PC-9 (cell line): ENCODE results near the gene C19orf38. TPM values are rescaled to one million over a fixed set of nuclear protein-coding genes. Genes with fewer than 3 reads are reported as not detected.
A peak's percentile ranks its signal among the peaks of the same experiment; 100 is the strongest.

Experiments
- BruUV-seq: library from RNA; stranded (reverse); fragments of 400-500 nt; replicated peaks from 2 replicates; lab custom pipeline; 2021; lab: Mats Ljungman, UMichigan
- CTCF ChIA-PET: fragments of 300-600 bp; sonication (Branson Sonifier 250); formaldehyde crosslinking; loops from one replicate; lab custom pipeline; 2022; ENCODE audit warnings: antibody characterized with exemption; lab: Charles Lee
- POLR2A ChIA-PET: fragments of 300-600 bp; sonication (Branson Sonifier 250); formaldehyde crosslinking; loops from one replicate; lab custom pipeline; 2022; ENCODE audit warnings: antibody characterized with exemption; ENCODE audit not compliant: unreplicated experiment; lab: Charles Lee
- DNase-seq, 2 experiments: peaks; one replicate each; pipeline versions ENCODE4 v3.0.0 to v3.0.0-alpha.2; 2015 to 2022; ENCODE audit warnings: mixed read lengths in 1 of 2
- H2AFZ ChIP-seq: fragments of 200-600 bp; sonication (generic); 2 replicates; pipeline ENCODE4 v1.8.1; 2017; ENCODE audit warnings: antibody characterized with exemption
- H3F3A ChIP-seq: fragments of 200-600 bp; sonication (generic); 2 replicates; pipeline ENCODE4 v1.8.1; 2017; ENCODE audit warnings: antibody characterized with exemption, mild to moderate bottlenecking, low read depth; ENCODE audit not compliant: insufficient read depth
- H3K27ac ChIP-seq: fragments of 200-600 bp; sonication (generic); 2 replicates; pipeline ENCODE4 v1.6.1; 2016; ENCODE audit warnings: mixed run types
- H3K27me3 ChIP-seq: fragments of 200-600 bp; sonication (generic); 2 replicates; pipeline ENCODE4 v1.6.1; 2016; ENCODE audit warnings: low read depth, mixed run types; ENCODE audit not compliant: insufficient read depth
- H3K36me3 ChIP-seq: fragments of 200-600 bp; sonication (generic); 2 replicates; pipeline ENCODE4 v1.6.1; 2016; ENCODE audit warnings: low read depth, mixed run types
- H3K4me1 ChIP-seq: fragments of 200-600 bp; sonication (generic); replicated peaks from 2 replicates; pipeline ENCODE4 v1.6.1; 2016; ENCODE audit warnings: mixed run types; ENCODE audit not compliant: insufficient read depth
- H3K4me2 ChIP-seq: fragments of 200-600 bp; sonication (generic); 2 replicates; pipeline ENCODE4 v1.6.1; 2017; ENCODE audit warnings: mixed run types
- H3K4me3 ChIP-seq: fragments of 200-600 bp; sonication (generic); 2 replicates; pipeline ENCODE4 v1.6.1; 2016; ENCODE audit warnings: mixed run types
- H3K79me2 ChIP-seq: fragments of 200-600 bp; sonication (generic); 2 replicates; pipeline ENCODE4 v1.6.1; 2017; ENCODE audit warnings: low read depth, mixed run types
- H3K9me2 ChIP-seq: fragments of 200-600 bp; sonication (generic); 2 replicates; pipeline ENCODE4 v1.8.1; 2017; ENCODE audit warnings: mild to moderate bottlenecking; ENCODE audit not compliant: insufficient read depth
- H3K9me3 ChIP-seq: fragments of 200-600 bp; sonication (generic); 2 replicates; pipeline ENCODE4 v1.8.1; 2016; ENCODE audit warnings: low read depth; ENCODE audit not compliant: insufficient read depth
- H4K20me1 ChIP-seq: fragments of 200-600 bp; sonication (generic); 2 replicates; pipeline ENCODE4 v1.8.1; 2017; ENCODE audit not compliant: insufficient read depth
- CTCF ChIP-seq: fragments of 200-600 bp; sonication (generic); conservative IDR thresholded peaks from 2 replicates; pipeline ENCODE4 v1.6.1; 2017; ENCODE audit warnings: mixed run types, antibody characterized with exemption, mild to moderate bottlenecking, moderate library complexity
- EZH2 ChIP-seq: fragments of 200-600 bp; sonication (generic); IDR thresholded peaks from 2 replicates; pipeline ENCODE4 v1.8.0; 2017; ENCODE audit warnings: antibody characterized with exemption, low read depth
- intact Hi-C: fragments of 100-400 bp; cut with micrococcal nuclease; formaldehyde crosslinking; loops from one replicate; pipeline ENCODE4 v1.10.0; 2022; ENCODE audit not compliant: unreplicated experiment
- total RNA-seq: library from RNA; stranded (reverse); gene quantifications from 2 replicates; pipeline ENCODE4 v1.2.3, GENCODE V29; 2021

The C19orf38 gene
- total RNA-seq, 1 experiment from 2014 or later: 0.59 TPM

GRCh38 chr19:10828981-10829821, 19.0 kb upstream of the C19orf38 start:
- no TSS peak for BruUV-seq

GRCh38 chr19:10829967-10830366, 18.2 kb upstream of the C19orf38 start:
- no peaks in the 10 kb centered on the region for H3K27me3 ChIP-seq
- CTCF ChIA-PET: no interaction called here
- 0 out of 2 replicates have a peak, but pooled peaks cover under 1% of the 10 kb centered on the region for H3K79me2 ChIP-seq
- no peaks in the 10 kb centered on the region for H4K20me1 ChIP-seq
- peaks cover 28% of the 10 kb centered on the region for H3F3A ChIP-seq
- POLR2A ChIA-PET: no interaction called here
- H3K27ac ChIP-seq: no peak overlapping the region
- TF ChIP-seq CTCF (no peak), EZH2 (no peak)
- H3K4me1 ChIP-seq: 0 out of 2 replicates have a peak, but pooled peaks cover under 1% of the 10 kb centered on the region
- no TSS peak for BruUV-seq
- no peak overlapping the region for H2AFZ ChIP-seq
- peaks cover 8% of the 10 kb centered on the region for H3K36me3 ChIP-seq
- no peak for DNase-seq
- H3K9me2 ChIP-seq: no peaks in the 10 kb centered on the region
- H3K4me3 ChIP-seq: no peak overlapping the region
- intact Hi-C loops: no loop called here
- H3K4me2 ChIP-seq: no peak overlapping the region
- no peaks in the 10 kb centered on the region for H3K9me3 ChIP-seq

More at GRCh38 chr19:10828981-10829821, 19.0 kb upstream of the C19orf38 start:
- DNase-seq: no peak
- Histone ChIP-seq H3K9me2 (no peaks in the 10 kb centered on the region), H4K20me1 (no peaks in the 10 kb centered on the region), H3K4me3 (no peak overlapping the region), H3K36me3 (peaks cover 13% of the 10 kb centered on the region), H3K27me3 (no peaks in the 10 kb centered on the region), H3K4me2 (no peak overlapping the region), H3K27ac (no peak overlapping the region), H2AFZ (no peak overlapping the region), H3K79me2 (no peaks in the 10 kb centered on the region), H3F3A (peaks cover 20% of the 10 kb centered on the region), H3K9me3 (no peaks in the 10 kb centered on the region), H3K4me1 (no peaks in the 10 kb centered on the region)
- intact Hi-C loops: no loop called here
- ChIA-PET POLR2A (interaction anchor here (0.8 kb wide), 1 partner anchor 438 kb away, joined by 3 read pairs; no protein-coding TSS in a partner anchor), CTCF (interaction anchor here (0.5 to 0.9 kb wide), 2 partner anchors 35 to 125 kb away, joined by 3 read pairs; no protein-coding TSS in a partner anchor)
- peak; percentile 40; the same call in 1 of the 2 replicates for TF ChIP-seq CTCF
- TF ChIP-seq EZH2: no peak

- TF ChIP-seq EZH2 (no peak), CTCF (no peak)
- Histone ChIP-seq H3K79me2 (0 out of 2 replicates have a peak, but pooled peaks cover 4% of the 10 kb centered on the region), H3K4me3 (no peak overlapping the region), H3K36me3 (peaks cover 8% of the 10 kb centered on the region), H4K20me1 (no peaks in the 10 kb centered on the region), H3K9me2 (no peaks in the 10 kb centered on the region), H3K27me3 (no peaks in the 10 kb centered on the region), H3K9me3 (no peaks in the 10 kb centered on the region), H3K4me2 (no peak overlapping the region), H3K27ac (no peak overlapping the region), H3F3A (peaks cover 32% of the 10 kb centered on the region), H2AFZ (no peak overlapping the region), H3K4me1 (0 out of 2 replicates have a peak, but pooled peaks cover 4% of the 10 kb centered on the region)
- ChIA-PET POLR2A (no interaction called here), CTCF (no interaction called here)
- intact Hi-C loops: no loop called here
- BruUV-seq: no TSS peak
- DNase-seq: no peak
Measured at GRCh38 chr19:10830370-10830769, 17.8 kb upstream of the C19orf38 start.
